Muscle layer of colon (tissue), 2 donors: ENCODE results near the gene TKTL1.
"Not testable (repeated sequence)": the region's sequence is repeated elsewhere in the genome, so short reads cannot be mapped to it uniquely, and the experiment has no call there.

Source experiments
- H3K27ac ChIP-seq: one replicate; pipeline ENCODE4 v1.7.0; 2013; ENCODE audit warnings: low read depth, mild to moderate bottlenecking, low read length, moderate library complexity
- H3K27me3 ChIP-seq, 2 donors: one replicate each; pipeline ENCODE4 v1.7.0; 2013; ENCODE audit warnings: low read length in 2 of 2, mild to moderate bottlenecking in 2 of 2; ENCODE audit not compliant: insufficient read depth in 2 of 2, control insufficient read depth in 1 of 2
- H3K36me3 ChIP-seq: one replicate; pipeline ENCODE4 v1.7.0; 2013; ENCODE audit warnings: mild to moderate bottlenecking, low read length; ENCODE audit not compliant: insufficient read depth
- H3K4me1 ChIP-seq: one replicate; pipeline ENCODE4 v1.7.0; 2013; ENCODE audit warnings: mild to moderate bottlenecking, low read length; ENCODE audit not compliant: insufficient read depth
- H3K4me3 ChIP-seq, 2 donors: one replicate each; pipeline ENCODE4 v1.7.0; 2013; ENCODE audit warnings: low read length in 2 of 2, low read depth in 1 of 2, mild to moderate bottlenecking in 1 of 2, moderate library complexity in 1 of 2
- H3K9ac ChIP-seq: one replicate; pipeline ENCODE4 v1.7.0; 2013; ENCODE audit warnings: low read length
- H3K9me3 ChIP-seq: one replicate; pipeline ENCODE4 v1.7.0; 2013; ENCODE audit warnings: mild to moderate bottlenecking, low read length
- donor health status: abdominal sarcoma.
- donor health status: Adenocarcinoma of cecum.

The TKTL1 gene

DNA sequence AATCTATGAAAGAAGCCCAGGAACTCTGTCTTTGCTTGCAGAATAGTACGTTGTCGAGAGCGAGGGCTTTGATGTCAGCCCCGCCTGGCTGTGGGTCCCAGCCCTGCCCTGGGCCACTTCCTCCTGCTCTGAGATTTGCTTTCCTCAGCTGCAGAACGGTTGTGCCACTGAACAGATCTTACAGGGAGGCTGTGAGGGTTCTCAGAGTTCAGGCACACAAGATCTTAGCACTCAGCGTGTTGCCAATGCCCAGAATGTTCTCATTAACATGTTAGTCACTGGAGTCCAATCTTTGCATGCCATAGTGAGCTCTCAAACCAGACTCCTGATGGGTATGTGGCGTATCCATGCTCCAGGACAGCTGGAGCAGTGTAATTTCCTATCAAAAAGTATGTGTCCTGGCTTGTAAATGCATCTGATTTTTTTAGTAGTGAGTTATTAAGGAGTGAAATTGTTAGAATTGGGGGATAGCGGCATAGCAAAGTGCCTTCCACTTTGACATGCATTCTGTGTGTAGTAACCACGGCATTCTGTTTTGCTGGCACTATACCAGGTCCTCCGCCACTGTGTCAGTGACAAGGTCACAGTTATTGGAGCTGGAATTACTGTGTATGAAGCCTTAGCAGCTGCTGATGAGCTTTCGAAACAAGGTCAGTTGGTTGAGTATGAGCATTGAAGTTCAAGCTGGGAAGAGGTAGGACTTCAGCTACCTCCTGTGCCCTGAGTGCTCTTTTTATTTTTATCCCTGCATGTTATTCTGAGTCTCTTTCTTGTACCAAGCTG lies 31.6 kb downstream of the TKTL1 start:
- peaks cover 11% of the 10 kb centered on the region for H3K4me1 ChIP-seq
- no peaks in the 10 kb centered on the region for H3K27me3 ChIP-seq
- no peaks in the 10 kb centered on the region for H3K9me3 ChIP-seq
- no peaks in the 10 kb centered on the region for H3K36me3 ChIP-seq
- H3K27ac ChIP-seq: no peak overlapping the region
- H3K9ac ChIP-seq: no peak overlapping the region
- no peak overlapping the region for H3K4me3 ChIP-seq

DNA sequence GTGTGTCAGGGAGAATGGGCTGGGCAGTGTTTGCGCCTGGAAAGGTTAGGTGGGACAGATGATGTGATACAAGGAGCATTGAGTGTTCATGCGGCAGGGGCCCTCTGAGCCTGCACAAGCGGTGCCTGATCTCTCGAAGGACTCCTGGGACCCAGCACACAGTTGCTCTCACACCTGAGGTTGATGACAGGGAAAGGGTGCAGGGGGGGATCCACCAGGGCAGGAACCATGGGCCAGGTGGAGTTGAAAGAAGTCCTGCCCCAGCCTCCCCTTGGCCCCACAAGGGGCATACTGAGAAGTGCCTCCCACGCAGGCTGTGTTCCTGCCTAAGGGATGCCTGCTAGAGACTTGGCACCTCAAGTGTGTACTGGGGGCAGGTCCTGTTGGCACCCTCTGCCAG lies 33.1 kb downstream of the TKTL1 start:
- Histone ChIP-seq H3K36me3 (no peaks in the 10 kb centered on the region), H3K9me3 (no peaks in the 10 kb centered on the region), H3K27me3 (no peaks in the 10 kb centered on the region), H3K4me3 (no peak overlapping the region), H3K9ac (no peak overlapping the region), H3K27ac (no peak overlapping the region), H3K4me1 (peaks cover 11% of the 10 kb centered on the region)

DNA sequence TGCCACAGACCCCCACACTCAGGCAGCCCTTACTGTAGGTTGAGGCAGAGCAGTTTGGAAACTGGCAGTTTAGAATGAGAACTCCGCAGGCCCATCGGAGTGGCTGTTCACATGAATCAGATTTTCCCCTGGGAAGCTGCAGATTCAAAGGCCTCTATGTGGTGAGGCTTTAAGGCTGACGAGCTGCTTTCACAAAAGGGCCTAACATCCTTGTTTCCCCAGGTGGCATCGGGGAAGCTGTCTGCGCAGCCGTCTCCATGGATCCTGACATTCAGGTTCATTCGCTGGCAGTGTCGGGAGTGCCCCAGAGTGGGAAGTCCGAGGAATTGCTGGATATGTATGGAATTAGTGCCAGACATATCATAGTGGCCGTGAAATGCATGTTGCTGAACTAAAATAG lies 33.7 kb downstream of the TKTL1 start:
- Histone ChIP-seq H3K4me1 (peaks cover 11% of the 10 kb centered on the region), H3K9me3 (no peaks in the 10 kb centered on the region), H3K27me3 (no peaks in the 10 kb centered on the region), H3K36me3 (no peaks in the 10 kb centered on the region), H3K9ac (no peak overlapping the region), H3K4me3 (no peak overlapping the region), H3K27ac (no peak overlapping the region)

DNA sequence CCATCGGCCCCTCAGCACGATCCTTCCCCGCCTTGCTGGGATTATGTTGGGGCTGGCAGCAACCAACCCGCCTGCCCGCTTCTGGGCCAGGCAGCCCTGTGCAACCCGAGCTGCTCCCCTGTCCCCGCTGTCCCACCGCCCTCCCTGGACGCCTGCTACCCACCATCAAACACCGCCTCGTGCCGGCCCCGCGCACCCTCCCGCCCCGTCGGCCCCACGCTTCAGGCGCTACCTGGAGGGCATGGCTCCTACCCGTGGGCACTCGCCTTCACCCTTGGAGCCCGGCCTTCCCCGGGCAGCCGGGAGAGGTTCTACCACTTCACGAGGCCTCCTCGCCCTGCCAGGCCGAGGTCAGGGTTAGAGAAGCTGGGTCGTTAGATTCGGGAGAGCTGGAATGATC lies 37.0 kb downstream of the TKTL1 start:
- no peaks in the 10 kb centered on the region for H3K9me3 ChIP-seq
- H3K4me1 ChIP-seq: no peaks in the 10 kb centered on the region
- peaks cover 0 to 9% of the 10 kb centered on the region in 2 donors for H3K27me3 ChIP-seq
- H3K4me3 ChIP-seq: no peak overlapping the region
- no peak overlapping the region for H3K9ac ChIP-seq
- H3K27ac ChIP-seq: no peak overlapping the region
- H3K36me3 ChIP-seq: no peaks in the 10 kb centered on the region

DNA sequence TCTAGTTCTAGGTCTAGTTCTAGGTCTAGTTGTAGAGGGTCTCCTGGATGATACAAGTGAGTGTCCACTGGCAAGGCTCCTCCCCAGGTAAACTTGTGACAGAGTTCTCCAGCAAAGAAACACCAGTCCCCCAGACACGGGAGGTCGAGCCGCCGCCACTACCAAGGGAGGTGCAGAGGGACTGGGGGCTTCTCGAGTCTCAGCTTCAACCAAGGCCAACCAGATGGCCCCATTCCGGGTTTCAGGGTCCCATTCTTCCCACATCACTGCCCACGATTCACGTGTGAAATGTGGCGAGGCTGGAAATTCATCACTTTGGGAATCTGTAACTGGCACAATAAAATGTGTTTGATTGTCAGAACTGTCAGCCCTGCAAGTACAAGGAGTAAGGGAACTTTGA lies 37.5 kb downstream of the TKTL1 start:
- Histone ChIP-seq H3K4me3 (no peak overlapping the region), H3K27ac (no peak overlapping the region), H3K9ac (no peak overlapping the region), H3K9me3 (no peaks in the 10 kb centered on the region), H3K27me3 (peaks cover 0 to 9% of the 10 kb centered on the region in 2 donors), H3K36me3 (no peaks in the 10 kb centered on the region), H3K4me1 (no peaks in the 10 kb centered on the region)

DNA sequence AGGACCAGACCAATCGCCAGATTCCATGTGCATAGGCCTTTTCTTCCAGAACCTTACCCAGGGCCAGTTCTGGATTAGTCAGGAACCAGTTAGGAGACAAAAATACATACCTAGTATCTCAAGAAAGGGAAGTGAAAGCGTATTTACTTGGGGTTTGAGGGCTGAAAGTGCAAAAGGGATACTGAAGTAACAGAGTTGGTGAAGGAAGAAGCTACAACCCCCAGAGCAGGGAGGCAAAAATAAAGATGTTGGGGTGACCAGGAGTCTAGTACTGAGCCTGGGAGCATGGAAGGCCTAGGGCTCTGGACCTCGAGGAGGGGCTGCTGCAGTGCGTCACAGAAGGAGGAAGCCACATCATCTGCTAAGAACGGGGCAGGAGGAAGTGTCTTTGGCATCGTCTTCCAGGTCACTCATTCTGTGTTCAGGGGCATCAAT lies 38.3 kb downstream of the TKTL1 start:
- Histone ChIP-seq H3K9ac (no peak overlapping the region), H3K36me3 (no peaks in the 10 kb centered on the region), H3K27ac (no peak overlapping the region), H3K27me3 (peaks cover 0 to 9% of the 10 kb centered on the region in 2 donors), H3K4me3 (no peak overlapping the region), H3K9me3 (no peaks in the 10 kb centered on the region), H3K4me1 (no peaks in the 10 kb centered on the region)

DNA sequence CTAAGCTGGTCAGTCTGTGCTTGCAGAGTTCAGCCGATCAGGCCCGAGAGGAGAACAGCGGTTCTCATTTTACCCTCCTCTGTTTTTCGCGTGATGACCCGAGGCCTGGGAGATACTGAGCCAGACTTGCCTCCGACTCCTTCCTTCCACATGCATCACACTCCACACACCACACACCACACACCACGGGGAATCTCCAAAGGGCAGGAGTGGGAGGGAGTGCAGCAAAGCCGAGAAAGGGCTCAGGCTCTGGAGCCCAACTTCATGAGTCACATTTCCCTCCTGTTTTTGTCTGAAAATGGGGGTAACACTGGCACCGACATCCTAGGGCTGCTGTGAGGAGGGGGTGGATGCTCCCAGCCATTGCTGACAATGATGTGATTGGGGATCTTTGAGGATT lies 38.9 kb downstream of the TKTL1 start:
- H3K4me1 ChIP-seq: no peaks in the 10 kb centered on the region
- no peak overlapping the region for H3K9ac ChIP-seq
- H3K36me3 ChIP-seq: no peaks in the 10 kb centered on the region
- no peak overlapping the region for H3K27ac ChIP-seq
- no peak overlapping the region for H3K4me3 ChIP-seq
- no peaks in the 10 kb centered on the region for H3K9me3 ChIP-seq
- H3K27me3 ChIP-seq: peaks cover 0 to 9% of the 10 kb centered on the region in 2 donors

DNA sequence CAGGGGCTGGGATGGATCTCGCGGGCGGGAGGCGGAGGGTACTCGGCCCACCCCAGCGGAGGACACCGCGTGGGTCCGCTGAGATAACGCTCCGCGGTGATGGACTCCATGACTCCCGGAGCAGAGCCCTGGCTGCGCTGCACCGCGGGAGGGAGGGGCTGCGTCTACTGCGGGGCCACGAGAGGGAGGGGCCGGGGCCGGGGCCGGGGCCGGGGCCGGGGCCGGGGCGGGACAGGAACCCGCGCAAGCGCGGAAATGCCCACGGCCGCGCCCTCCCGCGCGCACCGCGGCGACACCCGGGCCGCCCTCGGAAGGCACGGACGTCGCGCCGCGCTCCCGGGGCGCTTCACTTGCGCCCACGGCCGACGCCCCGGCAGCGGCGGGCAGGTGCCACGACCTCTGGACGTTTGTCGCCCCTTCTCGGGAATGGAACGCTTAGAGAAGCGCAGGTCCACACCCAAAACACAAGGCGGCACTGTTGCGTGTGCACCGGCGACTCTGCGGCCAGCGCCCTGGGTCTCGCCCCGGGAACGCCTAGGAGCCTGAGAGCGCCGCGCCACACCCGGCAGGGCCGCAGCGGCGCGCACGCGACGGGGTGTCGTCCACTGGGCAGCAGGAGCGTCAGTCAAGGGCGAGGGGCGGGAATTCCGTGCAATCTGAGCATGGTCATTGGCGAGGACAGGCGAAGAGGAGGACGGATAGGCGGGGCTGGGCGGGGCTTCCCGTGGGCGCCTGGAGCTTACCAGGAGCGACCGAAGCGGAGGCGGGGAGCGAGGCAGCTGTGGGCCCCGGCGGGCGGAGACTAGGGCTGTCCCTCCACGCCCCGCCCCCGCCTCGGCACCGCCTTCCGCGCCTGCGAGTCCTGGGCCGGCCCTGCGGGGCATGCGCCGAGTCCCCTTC lies 46.1 kb downstream of the TKTL1 start:
- H3K4me3 ChIP-seq, H3K27me3 ChIP-seq, H3K9me3 ChIP-seq, H3K36me3 ChIP-seq, H3K9ac ChIP-seq, H3K27ac ChIP-seq, H3K4me1 ChIP-seq: not testable (repeated sequence)

DNA sequence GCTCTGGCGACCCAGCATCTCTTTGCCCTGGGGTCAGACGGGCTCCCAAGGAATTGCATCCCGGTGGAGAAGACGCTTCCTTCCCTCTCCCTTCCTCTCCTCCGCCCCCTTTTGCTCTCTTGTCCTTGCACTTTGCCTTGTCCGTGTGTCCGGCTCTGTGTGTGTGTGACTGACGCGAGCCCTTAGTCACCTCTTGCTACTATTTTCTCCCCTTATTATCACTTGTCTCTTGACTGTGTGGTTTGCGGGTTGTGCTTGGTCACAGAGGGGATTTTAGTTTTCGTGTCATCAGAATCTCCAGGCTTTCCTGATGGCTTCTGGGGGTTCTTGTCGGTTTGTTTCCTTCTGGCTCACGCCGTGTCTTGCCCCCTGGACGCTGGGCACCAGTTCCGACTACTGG lies 47.5 kb downstream of the TKTL1 start:
- H3K9ac ChIP-seq, H3K27ac ChIP-seq, H3K9me3 ChIP-seq, H3K4me1 ChIP-seq, H3K27me3 ChIP-seq, H3K4me3 ChIP-seq, H3K36me3 ChIP-seq: not testable (repeated sequence)

DNA sequence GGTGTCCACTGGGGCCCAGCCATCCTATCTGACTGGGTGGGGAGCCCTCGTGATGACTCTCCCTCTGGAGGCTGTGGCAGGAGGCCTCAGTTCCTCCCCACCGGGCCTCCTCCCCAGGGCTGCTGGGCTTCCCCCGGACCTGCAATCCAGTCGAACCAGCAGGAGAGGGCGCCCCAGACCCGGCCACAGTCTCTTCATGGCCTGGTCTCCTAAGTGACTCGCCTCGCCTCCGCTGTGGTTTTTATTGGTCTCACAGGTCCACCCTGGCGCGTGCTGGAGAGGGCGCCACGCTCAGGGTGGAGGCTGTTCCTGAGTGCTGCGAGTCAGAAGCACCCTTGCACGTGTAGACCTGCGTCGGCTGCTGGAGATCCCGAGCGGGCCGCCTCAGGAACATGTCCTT lies 48.0 kb downstream of the TKTL1 start:
- not testable (repeated sequence) for H3K27me3 ChIP-seq, H3K9me3 ChIP-seq, H3K9ac ChIP-seq, H3K4me1 ChIP-seq, H3K27ac ChIP-seq, H3K4me3 ChIP-seq, H3K36me3 ChIP-seq

DNA sequence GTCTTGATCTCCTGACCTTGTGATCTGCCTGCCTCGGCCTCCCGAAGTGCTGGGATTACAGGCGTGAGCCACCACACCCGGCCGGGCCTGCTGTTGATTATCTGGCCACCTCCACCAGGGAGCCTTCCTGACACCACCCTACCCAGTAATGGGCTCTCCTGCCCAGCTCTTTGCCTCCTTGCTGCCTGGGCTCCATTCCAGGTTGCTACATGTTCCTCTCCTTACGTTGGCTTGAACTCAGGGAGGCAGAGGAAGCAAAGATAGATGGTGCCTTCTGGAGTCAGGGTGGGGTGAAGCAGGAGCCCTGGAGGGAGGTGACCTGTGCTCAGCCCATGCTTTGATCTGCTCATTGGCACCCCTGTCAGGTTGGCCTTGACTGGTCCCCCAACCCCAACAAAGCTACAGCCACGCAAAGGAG lies 52.5 kb downstream of the TKTL1 start:
- peaks cover 0 to 6% of the 10 kb centered on the region in 2 donors for H3K27me3 ChIP-seq
- H3K9ac ChIP-seq: no peak overlapping the region
- H3K4me1 ChIP-seq: no peaks in the 10 kb centered on the region
- no peak overlapping the region for H3K4me3 ChIP-seq
- H3K36me3 ChIP-seq: peaks cover 44% of the 10 kb centered on the region
- no peak overlapping the region for H3K27ac ChIP-seq
- H3K9me3 ChIP-seq: no peaks in the 10 kb centered on the region
